K562 (cell line): ENCODE data around the gene RBM12. TPM values are rescaled to one million over a fixed set of nuclear protein-coding genes. Genes with fewer than 3 reads are reported as not detected.

Experiments used
- ATAC-seq: fragments of 200-7000 bp; cut with Tn5 transposase; 3 replicates; pipeline ENCODE4 v1.9.1; 2020; ENCODE audit warnings: moderate library complexity
- BruUV-seq: library from RNA; stranded (reverse); fragments of 400-500 nt; replicated peaks from 2 replicates; lab custom pipeline; 2021; lab: Mats Ljungman, UMichigan
- CTCF ChIA-PET: fragments of 300-600 bp; formaldehyde crosslinking; extraction: SDS; loops from one replicate; lab custom pipeline; 2021; ENCODE audit warnings: low intra/inter-chr PET ratio; lab: Yijun Ruan, JAX
- POLR2A ChIA-PET: fragments of 300-600, 350-650 bp; sonication (Branson Sonifier 250); formaldehyde crosslinking; extraction: SDS; loops from one replicate; lab custom pipeline; 2021; ENCODE audit warnings: antibody characterized with exemption, inconsistent platforms; lab: Yijun Ruan, JAX
- DNase-seq, 4 experiments: peaks; one replicate each; pipeline versions ENCODE4 v3.0.0 to v3.0.0-alpha.2; 2011 to 2018; ENCODE audit warnings: low spot score in 3 of 4, mixed read lengths in 3 of 4; ENCODE audit errors: extremely low read depth in 1 of 4
- FAIRE-seq: peaks from 2 replicates; lab custom pipeline; 2011; peaks lifted over from hg19 to GRCh38; lab: Jason Lieb, UNC
- H2AFZ ChIP-seq: 2 replicates; pipeline ENCODE4 v1.6.0; 2011; ENCODE audit warnings: low read depth, low read length, control low read depth, inconsistent platforms
- H3K27ac ChIP-seq: fragments of 200-600 bp; 3 replicates; pipeline ENCODE4 v1.8.0; 2011; ENCODE audit warnings: low read depth, mild to moderate bottlenecking, control low read depth, inconsistent platforms, low read length, moderate library complexity, mixed read lengths; ENCODE audit errors: extremely low read depth
- H3K27me3 ChIP-seq, 2 experiments: fragments of 300-600 bp in 1 of 2; 2 replicates in 1 of 2; 3 replicates in 1 of 2; pipeline versions ENCODE4 v1.6.0 to v1.8.0; 2011; ENCODE audit warnings: inconsistent platforms in 2 of 2, low read length in 2 of 2, mild to moderate bottlenecking in 1 of 2, mixed read lengths in 1 of 2, moderate library complexity in 1 of 2; ENCODE audit not compliant: control insufficient read depth in 2 of 2, insufficient read depth in 2 of 2
- H3K36me3 ChIP-seq: fragments of 300-600 bp; 3 replicates; pipeline ENCODE4 v1.8.0; 2011; ENCODE audit warnings: mild to moderate bottlenecking, low read length, inconsistent platforms; ENCODE audit not compliant: control insufficient read depth, insufficient read depth
- H3K4me1 ChIP-seq, 2 experiments: fragments of 200-600 bp in 1 of 2; replicated peaks in 1 of 2; 2 replicates in 1 of 2; 3 replicates in 1 of 2; pipeline versions ENCODE4 v1.5.1 to v1.8.0; 2011; ENCODE audit warnings: inconsistent platforms in 2 of 2, low read length in 2 of 2, mild to moderate bottlenecking in 1 of 2, mixed read lengths in 1 of 2, moderate library complexity in 1 of 2; ENCODE audit not compliant: control insufficient read depth in 2 of 2, insufficient read depth in 2 of 2
- H3K4me2 ChIP-seq: 2 replicates; pipeline ENCODE4 v1.6.1; 2011; ENCODE audit warnings: low read length, control low read depth, inconsistent platforms, mixed read lengths; ENCODE audit not compliant: insufficient read depth
- H3K4me3 ChIP-seq: fragments of 200-600 bp; sonication (generic), shearing (Covaris generic); 2 replicates; pipeline ENCODE4 v1.5.1; 2016; ENCODE audit warnings: control low read depth, inconsistent platforms
- H3K79me2 ChIP-seq: fragments of 200-600 bp; 3 replicates; pipeline ENCODE4 v1.8.0; 2011; ENCODE audit warnings: low read length, inconsistent platforms; ENCODE audit not compliant: control insufficient read depth, insufficient read depth
- H3K9ac ChIP-seq, 2 experiments: 2 replicates each; pipeline versions ENCODE4 v1.6.0 to v1.6.1; 2011; ENCODE audit warnings: low read depth in 2 of 2, low read length in 2 of 2, control low read depth in 1 of 2, inconsistent platforms in 1 of 2, mild to moderate bottlenecking in 1 of 2, mixed read lengths in 1 of 2; ENCODE audit not compliant: insufficient read depth in 1 of 2
- H3K9me1 ChIP-seq: one replicate; pipeline ENCODE4 v1.6.0; 2011; ENCODE audit warnings: inconsistent platforms, mild to moderate bottlenecking, low read length, moderate library complexity; ENCODE audit not compliant: control insufficient read depth, insufficient read depth
- H3K9me3 ChIP-seq: replicated peaks from 2 replicates; pipeline ENCODE4 v1.5.1; 2011; ENCODE audit warnings: low read depth, low read length, inconsistent platforms; ENCODE audit not compliant: control insufficient read depth, insufficient read depth
- H4K20me1 ChIP-seq: replicated peaks from 2 replicates; pipeline ENCODE4 v1.6.1; 2011; ENCODE audit warnings: low read length, inconsistent platforms, mixed read lengths; ENCODE audit not compliant: control insufficient read depth, insufficient read depth
- FOSL1 ChIP-seq: fragments of 200-800 bp; sonication (Bioruptor generic); conservative IDR thresholded peaks from 2 replicates; pipeline ENCODE4 v1.6.1; 2016; ENCODE audit warnings: missing genetic modification characterization, missing compliant biosample characterization
- GABPB2 ChIP-seq: fragments of 250-450 bp; sonication (Bioruptor Pico); conservative IDR thresholded peaks from 2 replicates; pipeline ENCODE4 v1.5.1; 2021; ENCODE audit warnings: mild to moderate bottlenecking
- MYNN ChIP-seq, 2 experiments: sonication (generic); formaldehyde crosslinking in 1 of 2; IDR thresholded peaks; 2 replicates each; pipeline versions ENCODE4 v1.5.0 to v1.6.1; 2016 to 2020; ENCODE audit warnings: antibody characterized with exemption in 1 of 2, missing genetic modification reagents in 1 of 2
- PHB ChIP-seq: fragments of 250-450 bp; sonication (Bioruptor Pico); IDR thresholded peaks from 2 replicates; pipeline ENCODE4 v1.5.0; 2021
- SETDB1 ChIP-seq: IDR thresholded peaks from one replicate; pipeline ENCODE4 v1.6.1; 2012; ENCODE audit warnings: low read length, control low read depth, inconsistent platforms
- SMAD1 ChIP-seq: fragments of 150-350 bp; IDR thresholded peaks from 2 replicates; pipeline ENCODE4 v1.6.1; 2014; ENCODE audit warnings: low read length, low read depth; ENCODE audit not compliant: partially characterized antibody
- SREBF2 ChIP-seq: sonication (generic); formaldehyde crosslinking; IDR thresholded peaks from 2 replicates; pipeline ENCODE4 v1.4.0; 2020; ENCODE audit warnings: mild to moderate bottlenecking, missing genetic modification reagents
- ZNF431 ChIP-seq: sonication (generic); formaldehyde crosslinking; IDR thresholded peaks from 2 replicates; pipeline ENCODE4 v1.8.0; 2022; ENCODE audit warnings: mild to moderate bottlenecking, missing genetic modification reagents
- ZNF785 ChIP-seq: fragments of 250-450 bp; sonication (Bioruptor Pico); IDR thresholded peaks from 2 replicates; pipeline ENCODE4 v1.4.0; 2020; ENCODE audit warnings: mild to moderate bottlenecking
- WGBS: fragments of 100-300 bp; shearing (Covaris generic); methylation state at CpG from one replicate; pipeline ENCODE4 v1.1.6; 2016; ENCODE audit warnings: low coverage, mixed read lengths; ENCODE audit not compliant: insufficient coverage; ENCODE audit errors: missing lambda C conversion rate; 5-methylcytosine and 5-hydroxymethylcytosine counted together
- in situ Hi-C: fragments of 300-500 bp; cut with MboI; formaldehyde crosslinking; loops from 4 replicates; pipeline ENCODE4 v1.15.0; 2018; ENCODE audit warnings: inconsistent platforms, mixed read lengths
- intact Hi-C: fragments of 100-400 bp; cut with micrococcal nuclease; formaldehyde crosslinking; loops from 2 replicates; pipeline ENCODE4 v1.14.2; 2022
- polyA plus RNA-seq, 8 experiments: library from polyadenylated mRNA; depleted of rRNA in 4 of 8; stranded (reverse) in 5 of 8; unstranded in 3 of 8; fragments of >200 nt; fragmentation: Nextera tagmentation in 2 of 8; fragmentation: Illumina TruSeq in 1 of 8; extraction: Ambion mirVana in 2 of 8; extraction: Trizol in 1 of 8; gene quantifications; 2 replicates each; pipeline versions ENCODE4 v1.2.1 to v1.2.3, GENCODE V29; 2011 to 2014; ENCODE audit warnings: inconsistent platforms in 1 of 8, missing spikeins in 1 of 8
- total RNA-seq, 7 experiments: library from RNA; depleted of rRNA in 6 of 7; stranded (reverse); fragments of >200 nt in 6 of 7; fragmentation: Illumina TruSeq in 2 of 7; extraction: Trizol in 2 of 7; gene quantifications; 2 replicates each; pipeline versions ENCODE4 v1.2.1 to v1.2.3, GENCODE V29; 2011 to 2021; ENCODE audit warnings: low replicate concordance in 1 of 7
- TF ChIP-seq, protein P1 (sequence below): fragments of 250-450 bp; sonication (Bioruptor Pico); IDR thresholded peaks from 2 replicates; pipeline ENCODE4 v1.8.0; 2021; ENCODE audit warnings: moderate library complexity, mild to moderate bottlenecking, inconsistent platforms
- TF ChIP-seq, protein P2 (sequence below): fragments of 450-650 bp; IDR thresholded peaks from 2 replicates; pipeline ENCODE4 v1.6.1; 2018; ENCODE audit warnings: mild to moderate bottlenecking, low read depth; ENCODE audit not compliant: partially characterized antibody
- TF ChIP-seq, protein P3 (sequence below): fragments of 250-450 bp; sonication (Bioruptor Pico); IDR thresholded peaks from 2 replicates; pipeline ENCODE4 v1.4.0; 2020
- TF ChIP-seq, protein P4 (sequence below): fragments of 250-450 bp; sonication (Bioruptor Pico); IDR thresholded peaks from 2 replicates; pipeline ENCODE4 v1.8.0; 2021; ENCODE audit warnings: moderate library complexity, mild to moderate bottlenecking, inconsistent platforms

Gene RBM12
- total and polyA plus RNA-seq, 9 of the 15 experiments (the other 6 are each of a cell fraction or from before 2014, with no cell fraction given), result 5.0 to 162 (median 73.3) TPM

DNA sequence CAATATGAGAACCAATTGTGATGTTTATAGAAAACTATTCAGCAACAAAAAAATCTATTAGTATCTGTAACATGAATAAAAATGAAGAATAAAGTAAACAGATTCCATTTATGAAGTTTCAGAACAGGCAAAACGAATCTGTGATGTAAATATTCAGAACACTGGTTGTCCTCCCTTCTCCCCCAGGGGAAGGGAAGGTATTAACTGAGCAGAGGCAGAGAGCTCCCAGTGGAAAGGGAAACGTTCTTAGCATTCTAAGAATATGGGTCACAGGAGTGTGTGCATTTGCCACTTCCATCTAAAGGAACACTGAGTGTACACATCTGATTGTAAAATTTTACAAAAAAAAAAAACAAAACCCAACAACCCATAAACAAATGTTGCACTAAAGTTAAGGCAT is 25.9 kb downstream of the RBM12 start:
- intact Hi-C loops, result no loop called here
- Histone ChIP-seq H3K9me1 (no peaks in the 10 kb centered on the region), H3K4me2 (no peak overlapping the region), H3K79me2 (peaks cover 39% of the 10 kb centered on the region; the same call in 2 of the 3 replicates), H3K4me1 (peaks cover 0 to 2% of the 10 kb centered on the region in 2 experiments; a peak in 2 of 5 replicates), H4K20me1 (no peaks in the 10 kb centered on the region; the same call in none of the 2 replicates), H3K9ac (no peak overlapping the region), H3K4me3 (no peak overlapping the region), H3K36me3 (no peaks in the 10 kb centered on the region), H3K27me3 (no peaks in the 10 kb centered on the region), H3K27ac (no peak overlapping the region), H2AFZ (no peak overlapping the region), H3K9me3 (no peaks in the 10 kb centered on the region)
- POLR2A ChIA-PET, result interaction anchor here (0.8 to 2.1 kb wide), 2 partner anchors 19 to 24 kb away, joined by 3 to 6 read pairs; no protein-coding TSS in a partner anchor
- WGBS, result 33% methylated on average over 2 of the region's 2 CpGs
- CTCF ChIA-PET, result no interaction called here
- FAIRE-seq (no peak), DNase-seq (no peak), ATAC-seq (no peak)
- in situ Hi-C loops, result no loop called here
- no TSS peak for BruUV-seq
- TF ChIP-seq, protein P1, sequence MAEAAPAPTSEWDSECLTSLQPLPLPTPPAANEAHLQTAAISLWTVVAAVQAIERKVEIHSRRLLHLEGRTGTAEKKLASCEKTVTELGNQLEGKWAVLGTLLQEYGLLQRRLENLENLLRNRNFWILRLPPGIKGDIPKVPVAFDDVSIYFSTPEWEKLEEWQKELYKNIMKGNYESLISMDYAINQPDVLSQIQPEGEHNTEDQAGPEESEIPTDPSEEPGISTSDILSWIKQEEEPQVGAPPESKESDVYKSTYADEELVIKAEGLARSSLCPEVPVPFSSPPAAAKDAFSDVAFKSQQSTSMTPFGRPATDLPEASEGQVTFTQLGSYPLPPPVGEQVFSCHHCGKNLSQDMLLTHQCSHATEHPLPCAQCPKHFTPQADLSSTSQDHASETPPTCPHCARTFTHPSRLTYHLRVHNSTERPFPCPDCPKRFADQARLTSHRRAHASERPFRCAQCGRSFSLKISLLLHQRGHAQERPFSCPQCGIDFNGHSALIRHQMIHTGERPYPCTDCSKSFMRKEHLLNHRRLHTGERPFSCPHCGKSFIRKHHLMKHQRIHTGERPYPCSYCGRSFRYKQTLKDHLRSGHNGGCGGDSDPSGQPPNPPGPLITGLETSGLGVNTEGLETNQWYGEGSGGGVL (CRISPR knock-in tag), result no peak
- TF ChIP-seq, protein P2, sequence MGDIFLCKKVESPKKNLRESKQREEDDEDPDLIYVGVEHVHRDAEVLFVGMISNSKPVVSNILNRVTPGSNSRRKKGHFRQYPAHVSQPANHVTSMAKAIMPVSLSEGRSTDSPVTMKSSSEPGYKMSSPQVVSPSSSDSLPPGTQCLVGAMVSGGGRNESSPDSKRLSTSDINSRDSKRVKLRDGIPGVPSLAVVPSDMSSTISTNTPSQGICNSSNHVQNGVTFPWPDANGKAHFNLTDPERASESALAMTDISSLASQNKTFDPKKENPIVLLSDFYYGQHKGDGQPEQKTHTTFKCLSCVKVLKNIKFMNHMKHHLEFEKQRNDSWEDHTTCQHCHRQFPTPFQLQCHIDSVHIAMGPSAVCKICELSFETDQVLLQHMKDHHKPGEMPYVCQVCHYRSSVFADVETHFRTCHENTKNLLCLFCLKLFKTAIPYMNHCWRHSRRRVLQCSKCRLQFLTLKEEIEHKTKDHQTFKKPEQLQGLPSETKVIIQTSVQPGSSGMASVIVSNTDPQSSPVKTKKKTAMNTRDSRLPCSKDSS, result no peak
- TF ChIP-seq, protein P3, sequence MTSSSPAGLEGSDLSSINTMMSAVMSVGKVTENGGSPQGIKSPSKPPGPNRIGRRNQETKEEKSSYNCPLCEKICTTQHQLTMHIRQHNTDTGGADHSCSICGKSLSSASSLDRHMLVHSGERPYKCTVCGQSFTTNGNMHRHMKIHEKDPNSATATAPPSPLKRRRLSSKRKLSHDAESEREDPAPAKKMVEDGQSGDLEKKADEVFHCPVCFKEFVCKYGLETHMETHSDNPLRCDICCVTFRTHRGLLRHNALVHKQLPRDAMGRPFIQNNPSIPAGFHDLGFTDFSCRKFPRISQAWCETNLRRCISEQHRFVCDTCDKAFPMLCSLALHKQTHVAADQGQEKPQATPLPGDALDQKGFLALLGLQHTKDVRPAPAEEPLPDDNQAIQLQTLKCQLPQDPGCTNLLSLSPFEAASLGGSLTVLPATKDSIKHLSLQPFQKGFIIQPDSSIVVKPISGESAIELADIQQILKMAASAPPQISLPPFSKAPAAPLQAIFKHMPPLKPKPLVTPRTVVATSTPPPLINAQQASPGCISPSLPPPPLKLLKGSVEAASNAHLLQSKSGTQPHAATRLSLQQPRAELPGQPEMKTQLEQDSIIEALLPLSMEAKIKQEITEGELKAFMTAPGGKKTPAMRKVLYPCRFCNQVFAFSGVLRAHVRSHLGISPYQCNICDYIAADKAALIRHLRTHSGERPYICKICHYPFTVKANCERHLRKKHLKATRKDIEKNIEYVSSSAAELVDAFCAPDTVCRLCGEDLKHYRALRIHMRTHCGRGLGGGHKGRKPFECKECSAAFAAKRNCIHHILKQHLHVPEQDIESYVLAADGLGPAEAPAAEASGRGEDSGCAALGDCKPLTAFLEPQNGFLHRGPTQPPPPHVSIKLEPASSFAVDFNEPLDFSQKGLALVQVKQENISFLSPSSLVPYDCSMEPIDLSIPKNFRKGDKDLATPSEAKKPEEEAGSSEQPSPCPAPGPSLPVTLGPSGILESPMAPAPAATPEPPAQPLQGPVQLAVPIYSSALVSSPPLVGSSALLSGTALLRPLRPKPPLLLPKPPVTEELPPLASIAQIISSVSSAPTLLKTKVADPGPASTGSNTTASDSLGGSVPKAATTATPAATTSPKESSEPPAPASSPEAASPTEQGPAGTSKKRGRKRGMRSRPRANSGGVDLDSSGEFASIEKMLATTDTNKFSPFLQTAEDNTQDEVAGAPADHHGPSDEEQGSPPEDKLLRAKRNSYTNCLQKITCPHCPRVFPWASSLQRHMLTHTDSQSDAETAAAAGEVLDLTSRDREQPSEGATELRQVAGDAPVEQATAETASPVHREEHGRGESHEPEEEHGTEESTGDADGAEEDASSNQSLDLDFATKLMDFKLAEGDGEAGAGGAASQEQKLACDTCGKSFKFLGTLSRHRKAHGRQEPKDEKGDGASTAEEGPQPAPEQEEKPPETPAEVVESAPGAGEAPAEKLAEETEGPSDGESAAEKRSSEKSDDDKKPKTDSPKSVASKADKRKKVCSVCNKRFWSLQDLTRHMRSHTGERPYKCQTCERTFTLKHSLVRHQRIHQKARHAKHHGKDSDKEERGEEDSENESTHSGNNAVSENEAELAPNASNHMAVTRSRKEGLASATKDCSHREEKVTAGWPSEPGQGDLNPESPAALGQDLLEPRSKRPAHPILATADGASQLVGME, result no peak
- TF ChIP-seq, protein P4, sequence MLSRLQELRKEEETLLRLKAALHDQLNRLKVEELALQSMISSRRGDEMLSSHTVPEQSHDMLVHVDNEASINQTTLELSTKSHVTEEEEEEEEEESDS, result no peak
- TF ChIP-seq FOSL1 (tag) (no peak), ZNF785 (no peak), MYNN (IDR thresholded peaks at IDR 0.05) (no peak), MYNN (CRISPR knock-in tag; IDR thresholded peaks at IDR 0.05) (no peak), PHB (CRISPR knock-in tag) (no peak), ZNF431 (CRISPR knock-in tag) (no peak), SETDB1 (no peak), SREBF2 (no peak), GABPB2 (CRISPR knock-in tag) (no peak), SMAD1 (no peak)
